HG02571 (cell line): ENCODE measurements around the gene PGK2.

ENCODE experiments used
- ATAC-seq: cut with Tn5 transposase; IDR thresholded peaks from one replicate; pipeline ENCODE4 v1.9.1; 2021; ENCODE audit warnings: mild to moderate bottlenecking, moderate library complexity; ENCODE audit not compliant: unreplicated experiment

The PGK2 gene

DNA sequence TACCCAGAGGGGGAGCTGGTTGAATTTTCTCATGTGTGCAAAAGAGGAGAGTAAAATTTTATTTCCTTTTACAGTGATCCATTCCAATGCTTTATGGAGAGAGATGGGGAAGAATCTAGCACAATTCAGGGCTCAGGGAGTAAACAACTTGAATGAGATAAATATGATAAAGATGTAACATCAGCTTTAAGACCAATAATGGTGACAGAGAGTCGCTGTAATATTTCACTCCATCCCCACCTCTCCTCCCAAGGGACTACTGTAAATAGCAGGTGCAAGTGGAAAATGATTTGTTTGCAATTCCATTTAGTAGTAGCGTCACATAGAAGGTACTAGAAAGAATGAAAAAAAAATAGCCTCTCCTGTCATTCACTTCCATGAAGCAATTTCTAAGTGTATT, 47.7 kb downstream of the PGK2 start:
- no peak for ATAC-seq

DNA sequence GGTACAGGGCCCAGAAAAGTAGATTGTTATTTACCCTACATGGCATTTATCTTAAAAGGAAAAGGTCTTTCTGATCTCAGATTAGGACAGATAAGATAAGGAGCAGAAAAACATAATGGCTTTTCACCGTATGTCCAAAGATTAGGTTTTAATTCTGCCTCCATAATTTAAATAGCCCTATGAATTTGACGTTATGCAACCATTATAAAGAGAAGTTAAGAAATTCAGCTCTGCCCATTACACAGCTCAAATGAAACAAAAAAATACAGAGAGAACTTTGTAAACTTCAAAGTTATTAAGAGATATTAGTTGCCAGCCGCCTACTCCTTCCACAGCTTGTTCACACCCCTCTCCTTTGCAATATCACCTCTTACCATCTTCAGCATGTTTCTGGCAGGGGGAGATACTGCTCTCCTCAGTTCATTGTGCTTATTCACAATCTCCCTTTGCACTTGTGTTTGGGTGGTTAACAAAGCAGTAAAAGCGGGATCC, 51.0 kb downstream of the PGK2 start:
- ATAC-seq: no peak
